IMR-90 (cell line): Measurements from ENCODE around the gene NFX1. TPM values are rescaled to one million over a fixed set of nuclear protein-coding genes. Genes with fewer than 3 reads are reported as not detected.

Experiments used
- ATAC-seq: fragments of 200-7000 bp; cut with Tn5 transposase; 2 replicates; pipeline ENCODE4 v1.9.1; 2020; ENCODE audit warnings: low read depth, mild to moderate bottlenecking, moderate library complexity
- BruUV-seq: library from RNA; stranded (reverse); fragments of 400-500 nt; replicated peaks from 2 replicates; lab custom pipeline; 2021; lab: Mats Ljungman, UMichigan
- CTCF ChIA-PET: fragments of 300-600 bp; formaldehyde crosslinking; extraction: SDS; loops from one replicate; lab custom pipeline; 2021; ENCODE audit warnings: antibody characterized with exemption; lab: Yijun Ruan, JAX
- POLR2A ChIA-PET: fragments of 300-600 bp; sonication (Branson Sonifier 250); formaldehyde crosslinking; loops from one replicate; lab custom pipeline; 2022; ENCODE audit warnings: antibody characterized with exemption; ENCODE audit not compliant: unreplicated experiment; lab: Charles Lee
- DNase-seq: peaks from one replicate; pipeline ENCODE4 v3.0.0; 2013
- H2AFZ ChIP-seq: replicated peaks from 2 replicates; pipeline ENCODE3; 2013; ENCODE audit warnings: low read length, mild to moderate bottlenecking; ENCODE audit not compliant: poor library complexity
- H2AK5ac ChIP-seq: 2 replicates; pipeline ENCODE4 v1.6.1; 2013; ENCODE audit warnings: low read depth, low read length, inconsistent platforms
- H2AK9ac ChIP-seq: replicated peaks from 2 replicates; pipeline ENCODE3; 2013; ENCODE audit warnings: mild to moderate bottlenecking, low read depth, low read length, moderate library complexity; ENCODE audit not compliant: poor library complexity
- H2BK120ac ChIP-seq: 2 replicates; pipeline ENCODE4 v1.6.1; 2013; ENCODE audit warnings: low read depth, low read length, inconsistent platforms
- H2BK15ac ChIP-seq: 3 replicates; pipeline ENCODE4 v1.6.1; 2013; ENCODE audit warnings: low read depth, low read length, inconsistent platforms
- H2BK20ac ChIP-seq: 2 replicates; pipeline ENCODE4 v1.6.1; 2013; ENCODE audit warnings: low read depth, mild to moderate bottlenecking, inconsistent platforms, low read length, moderate library complexity
- H2BK5ac ChIP-seq: 2 replicates; pipeline ENCODE4 v1.6.1; 2013; ENCODE audit warnings: mild to moderate bottlenecking, low read depth, low read length, inconsistent platforms; ENCODE audit not compliant: poor library complexity, severe bottlenecking
- H3K14ac ChIP-seq: replicated peaks from 2 replicates; pipeline ENCODE4 v1.6.1; 2013; ENCODE audit warnings: low read depth, low read length, inconsistent platforms
- H3K18ac ChIP-seq: 2 replicates; pipeline ENCODE4 v1.6.1; 2013; ENCODE audit warnings: low read depth, low read length, control low read depth
- H3K23ac ChIP-seq: 2 replicates; pipeline ENCODE4 v1.6.1; 2013; ENCODE audit warnings: low read depth, low read length, inconsistent platforms
- H3K27ac ChIP-seq: 2 replicates; pipeline ENCODE4 v1.5.1; 2013; ENCODE audit warnings: mild to moderate bottlenecking, control low read depth, low read length; ENCODE audit not compliant: insufficient read depth
- H3K27me3 ChIP-seq: 2 replicates; pipeline ENCODE4 v1.6.1; 2013; ENCODE audit warnings: low read length; ENCODE audit not compliant: control insufficient read depth, insufficient read depth
- H3K36me3 ChIP-seq: 2 replicates; pipeline ENCODE4 v1.6.1; 2013; ENCODE audit warnings: low read length, mixed read lengths; ENCODE audit not compliant: control insufficient read depth, insufficient read depth
- H3K4ac ChIP-seq: 2 replicates; pipeline ENCODE4 v1.6.1; 2013; ENCODE audit warnings: low read depth, low read length, inconsistent platforms
- H3K4me1 ChIP-seq: 2 replicates; pipeline ENCODE4 v1.6.1; 2013; ENCODE audit warnings: low read length, mixed read lengths; ENCODE audit not compliant: control insufficient read depth, insufficient read depth
- H3K4me2 ChIP-seq: 2 replicates; pipeline ENCODE4 v1.6.1; 2013; ENCODE audit warnings: low read depth, mild to moderate bottlenecking, control low read depth, low read length, moderate library complexity
- H3K4me3 ChIP-seq: 2 replicates; pipeline ENCODE4 v1.5.1; 2013; ENCODE audit warnings: low read depth, mild to moderate bottlenecking, control low read depth, low read length, moderate library complexity; ENCODE audit not compliant: insufficient read depth
- H3K56ac ChIP-seq: 2 replicates; pipeline ENCODE4 v1.6.1; 2013; ENCODE audit warnings: low read length, inconsistent platforms; ENCODE audit not compliant: insufficient read depth; ENCODE audit errors: extremely low read depth
- H3K79me1 ChIP-seq, 2 experiments: 2 replicates each; pipeline ENCODE4 v1.6.1; 2013; ENCODE audit warnings: low read length in 2 of 2, inconsistent platforms in 1 of 2, low read depth in 1 of 2
- H3K9ac ChIP-seq: 2 replicates; pipeline ENCODE4 v1.6.1; 2013; ENCODE audit warnings: low read depth, low read length, control low read depth
- H3K9me1 ChIP-seq: 2 replicates; pipeline ENCODE4 v1.6.1; 2013; ENCODE audit warnings: low read length, inconsistent platforms; ENCODE audit not compliant: insufficient read depth
- H3K9me3 ChIP-seq: 2 replicates; pipeline ENCODE4 v1.6.1; 2013; ENCODE audit warnings: low read length; ENCODE audit not compliant: control insufficient read depth, insufficient read depth
- H4K20me1 ChIP-seq: 2 replicates; pipeline ENCODE4 v1.6.1; 2013; ENCODE audit warnings: low read length, inconsistent platforms; ENCODE audit not compliant: insufficient read depth
- H4K5ac ChIP-seq: 2 replicates; pipeline ENCODE4 v1.6.1; 2013; ENCODE audit warnings: mild to moderate bottlenecking, low read depth, low read length, control low read depth
- H4K8ac ChIP-seq, 2 experiments: 2 replicates each; pipeline ENCODE4 v1.6.1; 2013; ENCODE audit warnings: low read depth in 2 of 2, low read length in 2 of 2, control low read depth in 1 of 2, inconsistent platforms in 1 of 2
- H4K91ac ChIP-seq: 2 replicates; pipeline ENCODE4 v1.6.1; 2013; ENCODE audit warnings: low read depth, low read length, inconsistent platforms; ENCODE audit not compliant: insufficient read depth
- CEBPB ChIP-seq: IDR thresholded peaks from 2 replicates; pipeline ENCODE4 v1.6.1; 2012; ENCODE audit warnings: low read depth, low read length, improper control_type of control experiment
- RFX5 ChIP-seq: IDR thresholded peaks from 2 replicates; pipeline ENCODE4 v1.8.0; 2012; ENCODE audit warnings: low read depth, mild to moderate bottlenecking, low read length, moderate library complexity
- WGBS, 2 experiments: methylation state at CpG; one replicate each; pipeline versions ENCODE4 v1.1.5 to v1.1.7; 2013; ENCODE audit warnings: missing lambda C conversion rate in 2 of 2; ENCODE audit not compliant: insufficient read length in 1 of 2; ENCODE audit errors: extremely low coverage in 2 of 2; 5-methylcytosine and 5-hydroxymethylcytosine counted together
- dilution Hi-C: fragments of 300-500 bp; cut with HindIII; formaldehyde crosslinking; loops from one replicate; pipeline ENCODE4 v1.14.3; 2018; ENCODE audit warnings: low sequenced_read_pairs; ENCODE audit not compliant: unreplicated experiment
- in situ Hi-C: fragments of 300-500 bp; cut with MboI; formaldehyde crosslinking; loops from 3 replicates; pipeline ENCODE4 v1.14.3; 2019; ENCODE audit warnings: low sequenced_read_pairs, inconsistent platforms, mixed read lengths
- intact Hi-C: fragments of 100-400 bp; cut with micrococcal nuclease; formaldehyde crosslinking; loops from 2 replicates; pipeline ENCODE4 v1.10.0; 2022
- polyA plus RNA-seq, 3 experiments: library from polyadenylated mRNA; depleted of rRNA; stranded (reverse); fragments of >200 nt; gene quantifications; 2 replicates each; pipeline ENCODE4 v1.2.3, GENCODE V29; 2012; ENCODE audit warnings: low replicate concordance in 1 of 3
- total RNA-seq: library from RNA; depleted of rRNA; stranded (reverse); fragments of >200 nt; gene quantifications from 2 replicates; pipeline ENCODE4 v1.2.3, GENCODE V29; 2012

The NFX1 gene
- total and polyA plus RNA-seq, 2 of the 4 experiments (the other 2 are of a cell fraction), result 27.0 to 36.0 TPM

- H2BK5ac ChIP-seq, result peak overlapping the region; percentile 49
- H3K9me1 ChIP-seq, result peaks cover 13% of the 10 kb centered on the region
- 100% methylated on average over 1 of the region's 2 CpGs; no CpG with 5 or more reads in 1 of the 2 experiments for WGBS, 2 experiments
- DNase-seq (no peak), ATAC-seq (no peak)
- no peak overlapping the region for H3K56ac ChIP-seq
- CTCF ChIA-PET, result interaction anchor here (0.6 to 0.7 kb wide), 2 partner anchors 25 to 40 kb away, joined by 3 read pairs; no protein-coding TSS in a partner anchor
- 0 out of 2 replicates have a peak overlapping the region, but pooled peaks have one; percentile 8 for H2BK20ac ChIP-seq
- H2BK120ac ChIP-seq, result no peak overlapping the region; the same call in 1 of the 2 replicates
- BruUV-seq, result no TSS peak
- no peak overlapping the region for H2AK9ac ChIP-seq
- H3K9me3 ChIP-seq, result no peaks in the 10 kb centered on the region
- H2AK5ac ChIP-seq, result 0 out of 2 replicates have a peak overlapping the region, but pooled peaks have one; percentile 10
- H2AFZ ChIP-seq, result no peak overlapping the region
- peaks cover 17% of the 10 kb centered on the region for H3K36me3 ChIP-seq
- H3K14ac ChIP-seq, result no peak overlapping the region
- no peaks in the 10 kb centered on the region; the same call in 1 of the 2 replicates for H4K20me1 ChIP-seq
- H3K9ac ChIP-seq, result no peak overlapping the region
- H2BK15ac ChIP-seq, result no peak overlapping the region
- H4K91ac ChIP-seq, result 0 out of 2 replicates have a peak overlapping the region, but pooled peaks have one; percentile 12
- H4K5ac ChIP-seq, result no peak overlapping the region
- H3K4me1 ChIP-seq, result peaks cover 15% of the 10 kb centered on the region
- dilution Hi-C loops, result no loop called here
- POLR2A ChIA-PET, result no interaction called here
- no peak overlapping the region for H4K8ac ChIP-seq
- no peak overlapping the region for H3K4me2 ChIP-seq
- intact Hi-C loops, result loop anchor here (10.0 kb wide), 1 partner anchor 55 kb away; the partner anchor contains the start of gene NFX1
- no peak overlapping the region for H3K18ac ChIP-seq
- H3K4ac ChIP-seq, result no peak overlapping the region
- TF ChIP-seq CEBPB (peak; percentile 50; the same call in 1 of the 2 replicates), RFX5 (no peak)
- in situ Hi-C loops, result no loop called here
- no peak overlapping the region for H3K4me3 ChIP-seq
- no peak overlapping the region for H3K23ac ChIP-seq
- no peaks in the 10 kb centered on the region for H3K27me3 ChIP-seq
- H3K27ac ChIP-seq, result peak overlapping the region; percentile 10; the same call in 1 of the 2 replicates
- H3K79me1 ChIP-seq, result peaks cover 0 to 11% of the 10 kb centered on the region in 2 experiments; a peak in 1 of 4 replicates
Observed at GRCh38 chr9:33349743-33350142, 59.4 kb downstream of the NFX1 start.
